A673 (cell line): Measurements from ENCODE around the gene MED14.

Experiments used
- CTCF ChIP-seq: fragments of 300-800, 200-600 bp; sonication (generic); conservative IDR thresholded peaks from 2 replicates; pipeline ENCODE4 v1.5.1; 2017; ENCODE audit warnings: low read depth, mild to moderate bottlenecking, antibody characterized with exemption, low read length, moderate library complexity, mixed read lengths
- EZH2 ChIP-seq: fragments of 200-600 bp; sonication (generic); IDR thresholded peaks from 2 replicates; pipeline ENCODE4 v1.6.1; 2017; ENCODE audit warnings: borderline replicate concordance, low read depth, mild to moderate bottlenecking, mixed read lengths, antibody characterized with exemption, low read length; ENCODE audit not compliant: poor library complexity, severe bottlenecking

DNA sequence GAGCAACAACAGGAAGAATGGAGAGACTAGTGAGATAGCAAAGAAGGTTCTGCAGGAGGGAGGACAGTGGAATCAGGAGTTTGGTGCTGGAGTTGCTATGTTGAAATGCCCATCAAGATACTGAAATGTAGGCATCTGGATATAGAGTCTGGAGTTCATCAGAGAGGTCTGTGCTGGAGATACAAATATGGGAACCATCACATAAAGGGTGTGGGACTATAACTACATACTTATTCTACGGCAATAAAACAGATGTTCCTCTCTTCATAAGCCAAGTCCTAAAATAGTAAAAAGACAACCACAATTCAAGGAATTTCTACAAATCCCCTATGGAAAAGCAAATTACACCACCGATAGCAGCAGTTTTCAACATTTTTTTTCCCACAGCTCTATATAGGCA lies 1.6 kb downstream of the MED14 start:
- no peak for TF ChIP-seq CTCF
- no peak for TF ChIP-seq EZH2
